NCI-H446 (cell line): ENCODE data around the gene RAP1A.
"Not testable (repeated sequence)": the region's sequence is repeated elsewhere in the genome, so short reads cannot be mapped to it uniquely, and the experiment has no call there.

Experiments used
- DNase-seq, 2 experiments: peaks; one replicate each; lab custom pipeline; 2025; lab: John Stamatoyannopoulos, UW

Gene RAP1A

GRCh38 chr1:111665497-111665896 lies 45.9 kb downstream of the RAP1A start:
- DNase-seq: no peak

DNA sequence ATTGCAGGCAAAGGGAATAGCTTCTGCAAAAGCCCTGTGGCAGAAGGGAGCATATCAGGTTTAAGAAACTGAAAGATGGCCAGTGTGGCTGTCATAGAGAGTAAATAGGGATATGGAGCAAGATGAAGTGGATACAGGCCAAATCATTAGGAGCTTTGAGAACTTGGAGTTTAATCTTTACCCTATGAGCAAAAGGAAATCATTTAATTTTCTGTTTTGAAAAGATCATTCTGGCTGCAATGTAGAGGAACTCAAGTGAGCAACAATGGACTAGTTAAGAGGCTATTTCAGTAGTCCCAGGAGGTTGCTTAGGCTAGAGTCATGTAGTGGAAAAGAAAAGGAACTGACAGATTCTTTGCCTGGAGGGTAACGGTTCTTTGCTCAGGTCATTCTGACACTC lies 47.2 kb downstream of the RAP1A start:
- DNase-seq: no peak

- DNase-seq: peak; percentile 3 to 11
These were observed 49.7 kb downstream of the RAP1A start for GRCh38 chr1:111669268-111669667.

GRCh38 chr1:111671852-111672251 lies 52.3 kb downstream of the RAP1A start:
- no peak for DNase-seq

DNA sequence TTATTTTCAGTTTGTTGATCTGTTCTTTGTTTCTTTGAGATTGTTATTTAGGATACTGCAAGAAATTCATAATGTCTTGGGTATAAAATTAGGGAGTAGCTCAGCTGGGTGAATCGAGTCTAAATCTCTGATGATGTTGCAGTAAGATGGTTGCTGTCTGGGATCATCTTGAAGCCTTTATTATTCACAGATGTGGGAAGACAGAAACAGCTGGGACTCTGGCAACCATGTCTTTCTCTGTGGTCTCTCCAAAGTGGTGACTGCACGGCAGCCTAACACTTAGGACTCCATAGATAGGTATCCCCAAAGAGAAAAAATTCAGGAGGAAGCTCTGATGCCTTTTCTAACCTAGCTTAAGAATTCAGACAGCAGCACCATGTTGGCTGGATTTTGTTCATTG lies 52.7 kb downstream of the RAP1A start:
- DNase-seq: no peak

DNA sequence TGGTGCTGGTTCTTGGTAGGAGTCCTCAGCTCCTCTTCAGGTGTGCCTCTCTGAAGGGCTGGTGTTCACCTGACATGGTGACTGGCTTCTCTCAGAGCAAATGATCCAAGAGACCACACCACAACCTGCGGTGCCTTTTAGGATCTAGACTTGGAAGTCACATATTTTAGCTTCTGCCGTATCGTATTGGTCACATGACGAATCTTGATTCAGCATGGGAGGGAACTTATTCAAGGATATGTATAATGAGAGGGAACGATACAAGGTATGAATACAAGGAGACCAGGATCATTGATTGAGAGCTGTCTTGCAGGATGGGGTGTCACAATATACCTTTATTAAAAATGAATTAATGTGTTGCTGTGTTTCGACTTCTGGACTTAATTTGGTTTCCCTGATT lies 58.0 kb downstream of the RAP1A start:
- DNase-seq: no peak

- no peak for DNase-seq
These were observed 60.0 kb downstream of the RAP1A start for GRCh38 chr1:111679541-111679940.

DNA sequence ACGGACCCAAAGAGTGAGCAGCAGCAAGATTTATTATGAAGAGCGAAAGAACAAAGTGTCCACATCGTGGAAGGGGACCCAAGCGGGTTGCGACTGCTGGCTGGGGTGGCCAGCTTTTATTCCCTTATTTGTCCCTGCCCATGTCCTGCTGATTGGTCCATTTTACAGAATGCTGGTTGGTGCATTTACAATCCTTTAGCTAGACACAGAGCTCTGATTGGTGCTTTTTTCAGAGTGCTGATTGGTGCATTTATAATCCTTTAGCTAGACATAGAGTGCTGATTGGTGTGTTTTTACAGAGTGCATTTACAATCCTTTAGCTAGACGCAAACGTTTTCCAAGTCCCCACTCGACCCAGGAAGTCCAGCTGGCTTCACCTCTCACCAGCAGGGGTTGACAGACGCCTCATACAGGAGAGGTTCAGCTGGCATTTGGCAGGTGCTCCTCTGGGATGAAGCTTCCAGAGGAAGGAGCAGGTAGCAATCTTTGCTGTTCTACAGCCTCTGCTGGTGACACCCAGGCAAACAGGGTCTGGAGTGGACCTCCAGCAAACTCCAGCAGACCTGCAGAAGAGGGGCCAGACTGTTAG lies 60.7 kb downstream of the RAP1A start:
- not testable (repeated sequence) for DNase-seq

GRCh38 chr1:111685293-111686153 lies 65.9 kb downstream of the RAP1A start:
- not testable (repeated sequence) for DNase-seq

DNA sequence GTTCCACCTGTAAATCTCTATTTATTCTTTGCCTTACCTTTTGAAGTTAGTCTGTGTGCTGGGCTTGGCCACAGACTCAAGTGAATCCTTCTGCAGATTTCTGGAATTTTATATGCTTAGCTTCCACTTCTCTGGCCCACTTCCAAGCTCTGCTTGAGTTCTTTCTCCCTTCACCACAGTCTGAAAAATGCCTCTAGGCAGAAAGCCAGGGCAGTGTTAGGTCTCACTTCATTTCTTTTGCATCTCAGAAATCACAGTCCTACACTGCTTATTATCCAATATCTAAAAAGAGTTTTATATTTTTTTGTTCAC lies 70.7 kb downstream of the RAP1A start:
- peak; percentile 88 to 93 for DNase-seq

- no peak for DNase-seq
These were observed 72.3 kb downstream of the RAP1A start for GRCh38 chr1:111691886-111692285.

DNA sequence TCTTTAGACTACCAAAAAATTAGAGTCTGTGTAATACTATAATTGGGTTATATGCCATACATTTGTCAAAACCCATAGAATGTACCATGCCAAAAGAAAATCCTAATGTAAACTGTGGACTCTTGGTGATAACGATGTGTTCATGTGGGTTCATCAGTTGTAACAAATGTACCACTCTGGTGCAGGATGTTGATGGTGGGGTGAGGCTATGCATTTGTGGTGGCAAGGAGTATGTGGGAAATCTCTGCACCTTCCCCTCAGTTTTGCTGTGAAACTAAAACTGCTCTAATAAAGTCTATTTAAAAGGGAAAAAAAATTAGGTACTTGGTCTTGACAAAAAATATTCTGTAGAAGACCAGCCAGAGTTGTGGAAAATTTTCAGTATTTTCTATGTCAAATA lies 76.2 kb downstream of the RAP1A start:
- no peak for DNase-seq

DNA sequence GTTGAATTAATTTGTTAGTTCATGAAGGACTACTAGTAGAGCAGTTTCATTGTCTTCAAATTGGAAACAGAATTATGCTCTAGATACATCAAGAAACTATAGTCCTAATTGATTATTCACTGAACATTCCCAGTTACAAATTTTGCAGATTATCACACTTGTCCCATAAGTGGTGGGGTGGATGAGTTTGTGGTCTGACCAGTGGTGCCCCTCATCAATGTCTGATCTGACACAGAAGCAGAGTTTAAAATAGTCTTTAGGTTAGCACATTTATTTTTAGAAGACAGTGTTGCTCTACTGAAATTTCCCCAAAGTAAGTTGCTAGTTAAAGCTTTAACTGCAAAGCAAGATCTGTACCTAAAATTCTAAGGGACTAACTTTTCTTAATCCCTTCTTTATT lies 76.7 kb downstream of the RAP1A start:
- DNase-seq: no peak

GRCh38 chr1:111699268-111699667 lies 79.7 kb downstream of the RAP1A start:
- no peak for DNase-seq

DNA sequence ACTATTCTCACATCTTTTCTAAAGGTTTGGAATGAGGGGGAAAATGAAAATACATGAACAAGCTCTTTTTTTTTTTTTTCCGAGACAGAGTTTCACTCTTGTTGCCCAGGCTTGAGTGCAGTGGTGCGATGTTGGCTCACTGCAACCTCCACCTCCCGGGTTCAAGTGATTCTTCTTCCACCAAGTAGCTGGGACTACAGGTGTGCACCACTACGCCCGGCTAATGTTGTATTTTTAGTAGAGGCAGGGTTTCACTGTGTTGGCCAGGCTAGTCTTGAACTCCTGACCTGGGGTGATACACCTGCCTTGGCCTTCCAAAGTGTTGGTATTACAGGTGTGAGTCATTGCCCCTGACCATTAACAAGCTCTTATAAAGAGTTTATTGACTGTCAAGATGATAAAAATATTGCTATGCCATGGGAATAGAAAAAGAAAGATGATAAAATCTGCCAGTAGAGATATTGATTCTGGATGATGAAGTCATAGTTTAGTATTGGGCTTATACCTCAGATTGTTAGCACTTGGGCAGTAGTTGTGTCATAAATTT lies 83.0 kb downstream of the RAP1A start:
- no peak for DNase-seq

GRCh38 chr1:111704240-111704639 lies 84.7 kb downstream of the RAP1A start:
- DNase-seq: no peak

- DNase-seq: no peak
These were observed 85.2 kb downstream of the RAP1A start for GRCh38 chr1:111704776-111705175.

DNA sequence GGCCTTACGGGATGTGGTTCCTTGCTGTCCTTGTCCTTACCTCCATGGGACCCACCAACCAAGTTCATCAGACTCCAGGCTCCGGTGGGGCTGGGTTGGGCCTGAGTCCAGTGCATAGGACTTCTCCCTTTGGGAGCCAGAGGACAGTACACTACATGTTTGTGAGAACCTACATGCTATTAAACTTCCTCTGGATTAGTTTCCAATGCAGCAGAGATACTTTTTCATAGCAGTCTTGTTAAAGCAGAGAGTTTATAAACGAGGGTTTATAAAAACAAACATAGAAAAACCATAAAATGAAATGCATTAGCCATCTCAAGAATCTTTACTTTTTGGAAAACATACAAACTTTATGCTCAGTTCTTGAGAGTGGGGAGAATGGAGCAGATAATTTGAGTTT lies 86.3 kb downstream of the RAP1A start:
- no peak for DNase-seq

GRCh38 chr1:111706921-111707320 lies 87.3 kb downstream of the RAP1A start:
- no peak for DNase-seq

DNA sequence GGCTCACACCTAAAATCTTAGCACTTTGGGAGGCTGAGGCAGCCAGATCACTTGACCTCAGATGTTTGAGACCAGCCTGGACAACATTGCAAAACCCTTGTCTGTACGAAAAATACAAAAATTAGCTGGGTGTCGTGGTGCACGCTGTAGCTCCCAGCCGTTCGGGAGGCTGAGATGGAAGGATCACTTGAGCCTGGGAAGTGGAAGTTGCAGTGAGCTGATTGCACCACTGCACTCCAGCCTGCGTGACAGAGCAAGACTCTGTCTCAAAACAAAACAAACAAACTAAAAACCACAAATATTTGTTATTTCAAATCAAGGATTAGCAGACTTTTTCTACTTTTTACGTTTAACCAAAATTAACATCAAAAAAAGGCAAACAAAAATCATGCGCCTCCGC lies 88.3 kb downstream of the RAP1A start:
- no peak for DNase-seq

DNA sequence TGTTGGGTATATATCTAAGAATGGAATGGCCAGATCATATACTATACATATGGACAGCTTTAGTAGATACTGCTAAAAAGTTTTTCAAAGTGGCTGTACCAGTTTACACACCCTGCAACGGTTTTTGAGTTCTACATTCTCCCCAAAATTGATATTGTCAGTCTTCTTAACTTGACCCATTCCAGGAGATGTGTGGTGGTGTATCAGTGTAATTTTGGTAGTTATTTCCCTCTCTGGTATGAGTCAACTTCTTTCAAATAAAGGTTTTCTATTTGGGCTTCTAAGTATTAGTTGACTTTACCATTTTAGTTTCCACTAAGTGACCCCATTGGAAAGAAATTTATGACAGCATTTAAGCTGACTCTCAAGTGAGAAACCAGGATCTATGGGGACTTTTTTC lies 90.4 kb downstream of the RAP1A start:
- no peak for DNase-seq

DNA sequence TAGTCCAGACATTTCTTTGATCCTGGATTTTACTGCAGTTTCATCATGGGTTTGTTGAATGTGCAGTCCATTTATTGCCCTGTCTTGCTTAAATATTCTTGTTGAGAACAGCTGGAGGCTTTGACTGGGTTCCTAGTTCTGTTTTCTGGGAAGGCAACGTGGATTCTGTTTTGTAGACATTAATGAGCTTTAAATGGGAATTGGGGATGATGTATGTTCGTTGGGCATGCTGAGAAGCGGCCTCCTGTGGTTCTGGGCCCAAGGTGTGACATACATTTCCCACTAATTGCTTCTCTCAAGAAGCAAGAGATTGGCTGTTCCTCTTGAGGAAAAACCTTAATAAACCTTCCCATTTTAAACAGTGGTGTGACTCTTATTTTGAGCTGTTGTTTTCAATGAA lies 96.7 kb downstream of the RAP1A start:
- DNase-seq: no peak

DNA sequence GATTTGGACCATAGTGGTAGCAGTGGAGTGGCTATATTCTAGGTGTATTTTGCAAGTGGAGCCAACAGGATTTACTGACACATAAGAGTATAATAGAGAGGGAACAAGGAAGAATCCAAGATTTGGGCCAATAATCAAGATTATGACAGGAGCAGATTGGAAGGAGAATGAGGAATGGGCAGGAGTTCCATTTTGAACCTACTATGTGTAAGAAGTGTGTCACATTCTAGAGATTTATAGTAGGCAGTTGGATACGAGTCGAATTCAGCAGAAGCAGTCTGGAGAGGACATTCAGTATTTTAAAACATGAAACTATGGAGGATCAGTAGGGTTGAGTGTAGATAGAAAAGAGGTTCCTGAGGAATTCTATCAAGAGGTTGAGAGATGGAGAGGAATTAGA lies 97.9 kb downstream of the RAP1A start:
- DNase-seq: no peak

DNA sequence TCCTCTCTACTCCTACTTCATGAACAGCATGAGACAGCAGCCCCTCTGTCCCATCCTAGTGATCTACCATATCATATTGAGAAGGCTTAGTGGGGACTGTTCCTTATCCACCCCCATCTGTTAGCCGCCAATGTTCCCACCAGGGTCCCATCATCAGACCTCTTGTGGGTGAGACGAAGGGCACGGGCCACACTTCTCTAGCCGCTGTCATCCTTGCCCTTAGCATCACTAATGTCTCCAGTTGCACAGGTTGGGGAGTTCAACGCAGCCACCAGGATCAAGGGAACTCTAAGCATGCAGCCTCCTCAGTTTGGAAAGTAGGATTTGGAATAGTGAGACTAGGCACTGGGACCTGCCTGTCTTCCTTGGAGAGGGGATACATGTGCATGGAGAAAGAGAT lies 99.5 kb downstream of the RAP1A start:
- DNase-seq: no peak
